ENCODE measurements around the gene SOX6.
"Not testable (repeated sequence)": the region's sequence is repeated elsewhere in the genome, so short reads cannot be mapped to it uniquely, and the experiment has no call there.

Gene SOX6

DNA sequence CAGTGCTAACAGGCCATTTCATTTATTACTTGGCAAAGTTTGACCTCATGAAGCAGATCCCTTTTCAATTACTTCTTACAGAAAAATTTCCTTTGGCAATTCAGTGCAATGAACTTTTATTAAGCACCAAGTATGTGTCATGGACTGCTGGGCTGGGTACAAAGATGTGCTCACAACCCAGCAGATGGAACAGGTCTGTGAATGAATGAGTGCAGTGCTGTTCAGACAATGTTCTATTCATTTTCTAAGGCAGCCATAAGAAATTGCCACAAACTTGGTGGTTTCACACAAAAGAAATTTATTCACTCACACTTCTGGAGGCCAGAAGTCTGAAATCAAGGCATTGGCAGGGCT, 428.5 kb downstream of the SOX6 start:
- no peaks in the 10 kb centered on the region for H3K4me1 ChIP-seq (ENCODE audit: insufficient read depth, low read length)
- H3K27me3 ChIP-seq (ENCODE audit: insufficient read depth, low read length), result no peaks in the 10 kb centered on the region
- H3K27ac ChIP-seq (ENCODE audit: low read depth, low read length), result no peak overlapping the region
- no peak overlapping the region for H3K9ac ChIP-seq (ENCODE audit: low read depth, low read length)
- H3K9me3 ChIP-seq (ENCODE audit: insufficient read depth, low read depth, low read length), result no peaks in the 10 kb centered on the region
- H3K36me3 ChIP-seq (ENCODE audit: insufficient read depth, low read length), result no peaks in the 10 kb centered on the region
- no peak overlapping the region for H3K4me3 ChIP-seq (ENCODE audit: low read length)

DNA sequence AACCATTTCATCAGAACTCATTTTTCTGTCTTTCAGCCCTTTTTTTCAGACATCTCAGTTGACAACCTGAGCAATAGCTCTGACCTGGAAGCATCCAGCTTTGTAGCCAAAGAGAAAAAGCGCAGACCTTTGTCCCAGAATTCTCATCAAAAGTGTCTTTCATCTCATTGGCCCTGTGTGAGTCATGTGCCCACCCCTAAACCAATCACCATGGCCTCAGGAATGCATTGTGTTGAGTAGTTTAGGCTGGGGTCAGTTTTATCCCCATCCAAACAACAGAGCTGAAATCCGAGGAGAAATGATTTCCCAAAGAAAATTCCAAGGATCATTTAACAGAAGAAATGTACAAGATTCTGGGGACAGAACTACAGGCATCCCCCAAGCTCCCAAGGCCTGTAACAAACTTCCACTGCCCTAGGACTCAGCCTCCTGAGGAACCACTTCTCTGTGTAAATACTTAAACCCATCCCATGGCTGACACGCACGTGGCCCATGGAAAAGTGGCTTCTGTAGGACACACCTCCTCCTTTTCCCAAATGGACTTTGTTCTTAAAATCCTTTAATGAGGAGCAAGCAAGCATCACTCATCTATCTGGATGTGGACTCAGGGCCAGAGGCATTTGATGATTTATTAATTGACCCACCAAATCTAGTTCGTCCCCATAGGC, 429.0 kb downstream of the SOX6 start:
- Histone ChIP-seq H3K4me3 (ENCODE audit: low read length) (no peak overlapping the region), H3K27ac (ENCODE audit: low read depth, low read length) (no peak overlapping the region), H3K9me3 (ENCODE audit: insufficient read depth, low read depth, low read length) (no peaks in the 10 kb centered on the region), H3K27me3 (ENCODE audit: insufficient read depth, low read length) (no peaks in the 10 kb centered on the region), H3K9ac (ENCODE audit: low read depth, low read length) (no peak overlapping the region), H3K4me1 (ENCODE audit: insufficient read depth, low read length) (no peaks in the 10 kb centered on the region), H3K36me3 (ENCODE audit: insufficient read depth, low read length) (no peaks in the 10 kb centered on the region)
- WGBS, result 91% methylated on average over 5 of the region's 5 CpGs

DNA sequence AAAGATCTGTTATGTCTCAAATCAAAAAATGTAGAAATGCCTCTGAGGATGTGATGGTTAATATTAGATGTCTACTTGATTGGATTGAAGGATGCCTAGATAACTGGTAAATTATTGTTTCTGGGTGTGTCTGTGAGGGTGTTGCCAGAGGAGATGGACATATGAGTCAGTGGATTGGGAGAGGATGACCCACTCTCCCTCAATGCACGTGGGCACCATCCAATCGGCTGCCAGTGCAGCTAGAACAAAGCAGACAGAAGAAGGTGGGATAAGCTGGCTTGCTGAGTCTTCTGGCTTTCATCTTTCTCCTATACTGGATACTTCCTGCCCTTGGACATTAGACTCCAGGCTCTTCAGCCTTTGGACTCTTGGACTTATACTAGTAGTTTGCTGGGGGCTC, 430.3 kb downstream of the SOX6 start:
- Histone ChIP-seq H3K4me1 (ENCODE audit: insufficient read depth, low read length) (no peaks in the 10 kb centered on the region), H3K9me3 (ENCODE audit: insufficient read depth, low read depth, low read length) (no peaks in the 10 kb centered on the region), H3K36me3 (ENCODE audit: insufficient read depth, low read length) (no peaks in the 10 kb centered on the region), H3K27ac (ENCODE audit: low read depth, low read length) (no peak overlapping the region), H3K9ac (ENCODE audit: low read depth, low read length) (no peak overlapping the region), H3K4me3 (ENCODE audit: low read length) (no peak overlapping the region), H3K27me3 (ENCODE audit: insufficient read depth, low read length) (no peaks in the 10 kb centered on the region)
- 68% methylated on average over 2 of the region's 2 CpGs for WGBS

DNA sequence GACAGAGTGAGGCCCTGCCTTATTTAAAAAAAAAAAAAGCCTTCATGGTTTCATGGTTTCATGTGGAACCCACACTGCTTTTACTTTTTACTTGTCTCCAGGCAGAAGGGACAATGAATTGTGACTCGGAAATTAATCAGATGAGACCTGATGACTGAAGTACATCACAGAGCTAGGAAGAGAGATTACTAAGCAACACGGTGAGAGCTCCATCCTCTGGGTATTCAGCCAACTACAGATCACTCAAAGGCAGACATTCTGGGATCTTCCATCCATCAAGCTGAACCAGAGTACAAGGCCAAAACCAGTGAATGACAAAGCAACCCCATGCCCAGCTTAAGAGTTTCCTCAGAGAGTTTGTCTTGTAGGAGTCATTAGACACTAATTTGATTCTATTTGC, 433.2 kb downstream of the SOX6 start:
- 64% methylated on average over 2 of the region's 2 CpGs for WGBS
- no peak overlapping the region for H3K27ac ChIP-seq (ENCODE audit: low read depth, low read length)
- H3K4me1 ChIP-seq (ENCODE audit: insufficient read depth, low read length), result no peaks in the 10 kb centered on the region

DNA sequence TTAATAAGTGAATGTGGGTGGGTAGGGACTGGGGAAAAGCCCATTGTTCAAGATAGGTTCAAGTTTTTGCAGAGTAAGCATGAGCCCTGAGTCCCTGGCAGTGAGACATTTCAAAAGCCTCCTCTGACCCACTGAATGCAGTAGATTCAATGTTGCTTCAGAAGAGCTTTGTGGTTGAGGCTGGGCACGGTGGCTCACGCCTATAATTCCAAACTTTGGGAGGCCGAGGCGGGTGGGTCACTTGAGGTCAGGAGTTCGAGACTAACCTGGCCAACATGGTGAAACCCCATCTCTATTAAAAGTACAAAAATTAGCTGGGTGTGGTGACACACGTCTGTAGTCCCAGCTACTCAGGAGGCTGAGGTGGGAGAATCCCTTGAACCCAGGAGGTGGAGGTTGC, 433.6 kb downstream of the SOX6 start:
- H3K27ac ChIP-seq (ENCODE audit: low read depth, low read length); H3K4me1 ChIP-seq (ENCODE audit: insufficient read depth, low read length); H3K9me3 ChIP-seq (ENCODE audit: insufficient read depth, low read depth, low read length); H3K27me3 ChIP-seq (ENCODE audit: insufficient read depth, low read length); H3K36me3 ChIP-seq (ENCODE audit: insufficient read depth, low read length); H3K4me3 ChIP-seq (ENCODE audit: low read length); H3K9ac ChIP-seq (ENCODE audit: low read depth, low read length): not testable (repeated sequence)
- WGBS, result 96% methylated on average over 6 of the region's 6 CpGs

More for the DNA sequence above, 433.2 kb downstream of the SOX6 start:
- Histone ChIP-seq H3K27me3 (ENCODE audit: insufficient read depth, low read length) (no peaks in the 10 kb centered on the region), H3K4me3 (ENCODE audit: low read length) (no peak overlapping the region), H3K9ac (ENCODE audit: low read depth, low read length) (no peak overlapping the region), H3K9me3 (ENCODE audit: insufficient read depth, low read depth, low read length) (no peaks in the 10 kb centered on the region), H3K36me3 (ENCODE audit: insufficient read depth, low read length) (no peaks in the 10 kb centered on the region)

DNA sequence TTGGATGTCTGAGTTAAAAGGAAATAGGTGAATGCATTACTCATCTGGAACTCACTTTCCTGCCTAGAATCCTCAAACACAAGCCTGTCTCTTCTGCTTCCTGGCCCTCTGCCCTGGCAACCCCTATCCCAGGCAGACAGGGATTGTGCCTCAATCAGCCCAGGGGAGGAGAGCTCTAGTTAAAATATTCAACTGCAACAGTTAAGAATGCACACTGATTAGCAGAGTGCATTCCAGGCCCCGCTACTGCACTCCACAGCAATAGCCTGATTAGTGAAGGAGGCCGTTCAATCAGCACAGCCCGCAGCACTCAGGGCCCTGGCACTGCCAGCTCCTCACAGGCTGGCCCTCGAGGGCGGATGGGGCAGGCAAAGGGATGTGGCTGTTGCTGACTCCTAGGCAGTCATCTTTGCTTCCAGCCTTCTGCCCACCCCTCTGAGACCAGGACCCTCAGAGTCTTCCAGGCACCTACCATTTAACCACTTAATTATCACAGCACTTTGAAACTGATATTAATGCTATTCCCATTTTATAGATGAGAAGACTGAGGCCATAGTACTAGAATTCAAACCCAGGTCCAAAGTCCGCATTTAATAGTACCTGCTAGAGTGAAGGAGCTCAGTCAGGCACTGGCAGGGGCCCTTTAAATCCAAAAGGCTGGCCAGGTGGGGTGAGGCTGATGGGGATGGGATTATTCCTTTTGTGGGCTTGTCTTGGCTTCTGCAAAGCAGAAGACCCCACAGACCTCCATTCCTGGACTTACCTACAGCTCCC, 435.3 kb downstream of the SOX6 start:
- H3K27ac ChIP-seq (ENCODE audit: low read depth, low read length), result no peak overlapping the region
- no peak overlapping the region for H3K9ac ChIP-seq (ENCODE audit: low read depth, low read length)
- H3K4me1 ChIP-seq (ENCODE audit: insufficient read depth, low read length), result no peaks in the 10 kb centered on the region
- H3K27me3 ChIP-seq (ENCODE audit: insufficient read depth, low read length), result no peaks in the 10 kb centered on the region
- WGBS, result 96% methylated on average over 6 of the region's 6 CpGs
- no peak overlapping the region for H3K4me3 ChIP-seq (ENCODE audit: low read length)
- H3K9me3 ChIP-seq (ENCODE audit: insufficient read depth, low read depth, low read length), result no peaks in the 10 kb centered on the region
- no peaks in the 10 kb centered on the region for H3K36me3 ChIP-seq (ENCODE audit: insufficient read depth, low read length)

DNA sequence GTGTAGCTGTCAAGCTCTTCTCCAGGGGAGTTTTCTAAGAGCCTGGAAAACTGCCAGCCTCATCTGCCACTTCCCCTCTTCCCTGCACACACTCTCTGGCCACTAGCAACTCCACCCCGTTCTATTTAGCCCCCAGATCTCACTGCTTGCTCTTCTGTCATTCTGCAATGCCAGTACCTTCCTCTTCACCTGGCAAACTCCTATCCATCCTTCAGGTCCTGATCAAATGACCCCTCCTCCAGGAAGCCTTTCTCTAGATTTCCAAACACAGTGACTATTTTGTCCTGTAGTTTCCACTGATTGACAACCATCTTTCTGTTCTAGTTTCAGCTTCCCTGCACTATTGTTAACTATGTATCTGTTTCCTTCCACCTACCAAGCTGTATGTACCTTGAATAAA, 437.7 kb downstream of the SOX6 start:
- Histone ChIP-seq H3K27ac (ENCODE audit: low read depth, low read length) (no peak overlapping the region), H3K27me3 (ENCODE audit: insufficient read depth, low read length) (no peaks in the 10 kb centered on the region), H3K4me3 (ENCODE audit: low read length) (no peak overlapping the region), H3K9me3 (ENCODE audit: insufficient read depth, low read depth, low read length) (no peaks in the 10 kb centered on the region), H3K4me1 (ENCODE audit: insufficient read depth, low read length) (no peaks in the 10 kb centered on the region), H3K36me3 (ENCODE audit: insufficient read depth, low read length) (no peaks in the 10 kb centered on the region), H3K9ac (ENCODE audit: low read depth, low read length) (no peak overlapping the region)
- 80% methylated on average over 1 of the region's 1 CpG for WGBS

DNA sequence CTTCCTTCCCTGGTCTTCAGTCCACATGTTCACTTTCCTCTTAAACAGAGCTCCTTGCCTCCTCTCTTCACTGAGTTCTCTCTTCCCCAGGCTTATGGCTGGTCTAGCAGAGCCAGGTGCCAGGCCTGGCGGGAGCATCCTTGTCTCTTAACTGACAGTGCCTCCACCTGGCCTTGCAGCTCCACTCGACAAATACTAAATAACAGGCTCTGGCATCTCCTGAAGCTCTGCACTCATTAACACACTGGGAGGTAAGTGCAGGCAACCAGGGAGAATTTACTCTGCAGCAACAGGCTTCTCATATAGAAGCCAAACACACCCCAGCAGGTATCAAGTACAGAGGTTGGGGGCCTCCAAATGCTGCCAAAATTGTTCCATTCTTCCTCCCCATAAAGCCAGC, 438.1 kb downstream of the SOX6 start:
- Histone ChIP-seq H3K27ac (ENCODE audit: low read depth, low read length) (no peak overlapping the region), H3K9ac (ENCODE audit: low read depth, low read length) (no peak overlapping the region), H3K4me1 (ENCODE audit: insufficient read depth, low read length) (no peaks in the 10 kb centered on the region), H3K36me3 (ENCODE audit: insufficient read depth, low read length) (no peaks in the 10 kb centered on the region), H3K4me3 (ENCODE audit: low read length) (no peak overlapping the region), H3K9me3 (ENCODE audit: insufficient read depth, low read depth, low read length) (no peaks in the 10 kb centered on the region), H3K27me3 (ENCODE audit: insufficient read depth, low read length) (no peaks in the 10 kb centered on the region)
- WGBS, result 80% methylated on average over 2 of the region's 2 CpGs

Measured in HUES64 (cell line).